IMR-90 (cell line): Measurements from ENCODE around the gene PRKCE. TPM values are rescaled to one million over a fixed set of nuclear protein-coding genes. Genes with fewer than 3 reads are reported as not detected.

ENCODE experiments used
- ATAC-seq: fragments of 200-7000 bp; cut with Tn5 transposase; 2 replicates; pipeline ENCODE4 v1.9.1; 2020; ENCODE audit warnings: low read depth, mild to moderate bottlenecking, moderate library complexity
- BruUV-seq: library from RNA; stranded (reverse); fragments of 400-500 nt; replicated peaks from 2 replicates; lab custom pipeline; 2021; lab: Mats Ljungman, UMichigan
- CTCF ChIA-PET: fragments of 300-600 bp; formaldehyde crosslinking; extraction: SDS; loops from one replicate; lab custom pipeline; 2021; ENCODE audit warnings: antibody characterized with exemption; lab: Yijun Ruan, JAX
- POLR2A ChIA-PET: fragments of 300-600 bp; sonication (Branson Sonifier 250); formaldehyde crosslinking; loops from one replicate; lab custom pipeline; 2022; ENCODE audit warnings: antibody characterized with exemption; ENCODE audit not compliant: unreplicated experiment; lab: Charles Lee
- DNase-seq: peaks from one replicate; pipeline ENCODE4 v3.0.0; 2013
- H2AFZ ChIP-seq: replicated peaks from 2 replicates; pipeline ENCODE3; 2013; ENCODE audit warnings: low read length, mild to moderate bottlenecking; ENCODE audit not compliant: poor library complexity
- H2AK5ac ChIP-seq: 2 replicates; pipeline ENCODE4 v1.6.1; 2013; ENCODE audit warnings: low read depth, low read length, inconsistent platforms
- H2AK9ac ChIP-seq: replicated peaks from 2 replicates; pipeline ENCODE3; 2013; ENCODE audit warnings: mild to moderate bottlenecking, low read depth, low read length, moderate library complexity; ENCODE audit not compliant: poor library complexity
- H2BK120ac ChIP-seq: 2 replicates; pipeline ENCODE4 v1.6.1; 2013; ENCODE audit warnings: low read depth, low read length, inconsistent platforms
- H2BK15ac ChIP-seq: 3 replicates; pipeline ENCODE4 v1.6.1; 2013; ENCODE audit warnings: low read depth, low read length, inconsistent platforms
- H2BK20ac ChIP-seq: 2 replicates; pipeline ENCODE4 v1.6.1; 2013; ENCODE audit warnings: low read depth, mild to moderate bottlenecking, inconsistent platforms, low read length, moderate library complexity
- H2BK5ac ChIP-seq: 2 replicates; pipeline ENCODE4 v1.6.1; 2013; ENCODE audit warnings: mild to moderate bottlenecking, low read depth, low read length, inconsistent platforms; ENCODE audit not compliant: poor library complexity, severe bottlenecking
- H3K14ac ChIP-seq: replicated peaks from 2 replicates; pipeline ENCODE4 v1.6.1; 2013; ENCODE audit warnings: low read depth, low read length, inconsistent platforms
- H3K18ac ChIP-seq: 2 replicates; pipeline ENCODE4 v1.6.1; 2013; ENCODE audit warnings: low read depth, low read length, control low read depth
- H3K23ac ChIP-seq: 2 replicates; pipeline ENCODE4 v1.6.1; 2013; ENCODE audit warnings: low read depth, low read length, inconsistent platforms
- H3K27ac ChIP-seq: 2 replicates; pipeline ENCODE4 v1.5.1; 2013; ENCODE audit warnings: mild to moderate bottlenecking, control low read depth, low read length; ENCODE audit not compliant: insufficient read depth
- H3K27me3 ChIP-seq: 2 replicates; pipeline ENCODE4 v1.6.1; 2013; ENCODE audit warnings: low read length; ENCODE audit not compliant: control insufficient read depth, insufficient read depth
- H3K36me3 ChIP-seq: 2 replicates; pipeline ENCODE4 v1.6.1; 2013; ENCODE audit warnings: low read length, mixed read lengths; ENCODE audit not compliant: control insufficient read depth, insufficient read depth
- H3K4ac ChIP-seq: 2 replicates; pipeline ENCODE4 v1.6.1; 2013; ENCODE audit warnings: low read depth, low read length, inconsistent platforms
- H3K4me1 ChIP-seq: 2 replicates; pipeline ENCODE4 v1.6.1; 2013; ENCODE audit warnings: low read length, mixed read lengths; ENCODE audit not compliant: control insufficient read depth, insufficient read depth
- H3K4me2 ChIP-seq: 2 replicates; pipeline ENCODE4 v1.6.1; 2013; ENCODE audit warnings: low read depth, mild to moderate bottlenecking, control low read depth, low read length, moderate library complexity
- H3K4me3 ChIP-seq: 2 replicates; pipeline ENCODE4 v1.5.1; 2013; ENCODE audit warnings: low read depth, mild to moderate bottlenecking, control low read depth, low read length, moderate library complexity; ENCODE audit not compliant: insufficient read depth
- H3K56ac ChIP-seq: 2 replicates; pipeline ENCODE4 v1.6.1; 2013; ENCODE audit warnings: low read length, inconsistent platforms; ENCODE audit not compliant: insufficient read depth; ENCODE audit errors: extremely low read depth
- H3K79me1 ChIP-seq, 2 experiments: 2 replicates each; pipeline ENCODE4 v1.6.1; 2013; ENCODE audit warnings: low read length in 2 of 2, inconsistent platforms in 1 of 2, low read depth in 1 of 2
- H3K9ac ChIP-seq: 2 replicates; pipeline ENCODE4 v1.6.1; 2013; ENCODE audit warnings: low read depth, low read length, control low read depth
- H3K9me1 ChIP-seq: 2 replicates; pipeline ENCODE4 v1.6.1; 2013; ENCODE audit warnings: low read length, inconsistent platforms; ENCODE audit not compliant: insufficient read depth
- H3K9me3 ChIP-seq: 2 replicates; pipeline ENCODE4 v1.6.1; 2013; ENCODE audit warnings: low read length; ENCODE audit not compliant: control insufficient read depth, insufficient read depth
- H4K20me1 ChIP-seq: 2 replicates; pipeline ENCODE4 v1.6.1; 2013; ENCODE audit warnings: low read length, inconsistent platforms; ENCODE audit not compliant: insufficient read depth
- H4K5ac ChIP-seq: 2 replicates; pipeline ENCODE4 v1.6.1; 2013; ENCODE audit warnings: mild to moderate bottlenecking, low read depth, low read length, control low read depth
- H4K8ac ChIP-seq, 2 experiments: 2 replicates each; pipeline ENCODE4 v1.6.1; 2013; ENCODE audit warnings: low read depth in 2 of 2, low read length in 2 of 2, control low read depth in 1 of 2, inconsistent platforms in 1 of 2
- H4K91ac ChIP-seq: 2 replicates; pipeline ENCODE4 v1.6.1; 2013; ENCODE audit warnings: low read depth, low read length, inconsistent platforms; ENCODE audit not compliant: insufficient read depth
- BHLHE40 ChIP-seq: fragments of 150-350 bp; IDR thresholded peaks from 2 replicates; pipeline ENCODE4 v1.6.1; 2016; ENCODE audit warnings: mild to moderate bottlenecking, low read depth, low read length
- CEBPB ChIP-seq: IDR thresholded peaks from 2 replicates; pipeline ENCODE4 v1.6.1; 2012; ENCODE audit warnings: low read depth, low read length, improper control_type of control experiment
- CHD1 ChIP-seq: IDR thresholded peaks from 2 replicates; pipeline ENCODE4 v1.6.1; 2012; ENCODE audit warnings: low read depth, low read length, improper control_type of control experiment
- CTCF ChIP-seq: conservative IDR thresholded peaks from 2 replicates; pipeline ENCODE4 v1.5.1; 2012; ENCODE audit warnings: mild to moderate bottlenecking, low read depth, low read length, improper control_type of control experiment
- FOS ChIP-seq: fragments of 150-350 bp; IDR thresholded peaks from 2 replicates; pipeline ENCODE4 v1.6.1; 2016; ENCODE audit warnings: low read depth, low read length
- MAFK ChIP-seq: IDR thresholded peaks from 2 replicates; pipeline ENCODE4 v1.6.1; 2012; ENCODE audit warnings: low read depth, low read length, improper control_type of control experiment
- MAZ ChIP-seq: IDR thresholded peaks from 2 replicates; pipeline ENCODE4 v1.6.1; 2012; ENCODE audit warnings: low read depth, mild to moderate bottlenecking, low read length, improper control_type of control experiment, moderate library complexity, borderline replicate concordance
- MXI1 ChIP-seq: IDR thresholded peaks from 2 replicates; pipeline ENCODE4 v1.6.1; 2012; ENCODE audit warnings: low read depth, mild to moderate bottlenecking, low read length, moderate library complexity, borderline replicate concordance
- NFE2L2 ChIP-seq: fragments of 150-350 bp; IDR thresholded peaks from 2 replicates; pipeline ENCODE4 v1.6.1; 2016; ENCODE audit warnings: low read depth, mild to moderate bottlenecking, low read length
- POLR2A ChIP-seq: IDR thresholded peaks from 2 replicates; pipeline ENCODE4 v1.6.1; 2012; ENCODE audit warnings: mild to moderate bottlenecking, low read depth, low read length
- RAD21 ChIP-seq: IDR thresholded peaks from 2 replicates; pipeline ENCODE4 v1.6.1; 2012; ENCODE audit warnings: low read length, improper control_type of control experiment
- RCOR1 ChIP-seq: IDR thresholded peaks from 2 replicates; pipeline ENCODE4 v1.6.1; 2012; ENCODE audit warnings: mild to moderate bottlenecking, low read length, improper control_type of control experiment; ENCODE audit not compliant: insufficient replicate concordance
- RFX5 ChIP-seq: IDR thresholded peaks from 2 replicates; pipeline ENCODE4 v1.8.0; 2012; ENCODE audit warnings: low read depth, mild to moderate bottlenecking, low read length, moderate library complexity
- SMC3 ChIP-seq: fragments of 150-350 bp; IDR thresholded peaks from 2 replicates; pipeline ENCODE4 v1.6.1; 2016; ENCODE audit warnings: low read depth, mild to moderate bottlenecking, antibody characterized with exemption, low read length, moderate library complexity
- WGBS, 2 experiments: methylation state at CpG; one replicate each; pipeline versions ENCODE4 v1.1.5 to v1.1.7; 2013; ENCODE audit warnings: missing lambda C conversion rate in 2 of 2; ENCODE audit not compliant: insufficient read length in 1 of 2; ENCODE audit errors: extremely low coverage in 2 of 2; 5-methylcytosine and 5-hydroxymethylcytosine counted together
- dilution Hi-C: fragments of 300-500 bp; cut with HindIII; formaldehyde crosslinking; loops from one replicate; pipeline ENCODE4 v1.14.3; 2018; ENCODE audit warnings: low sequenced_read_pairs; ENCODE audit not compliant: unreplicated experiment
- in situ Hi-C: fragments of 300-500 bp; cut with MboI; formaldehyde crosslinking; loops from 3 replicates; pipeline ENCODE4 v1.14.3; 2019; ENCODE audit warnings: low sequenced_read_pairs, inconsistent platforms, mixed read lengths
- intact Hi-C: fragments of 100-400 bp; cut with micrococcal nuclease; formaldehyde crosslinking; loops from 2 replicates; pipeline ENCODE4 v1.10.0; 2022
- polyA plus RNA-seq, 3 experiments: library from polyadenylated mRNA; depleted of rRNA; stranded (reverse); fragments of >200 nt; gene quantifications; 2 replicates each; pipeline ENCODE4 v1.2.3, GENCODE V29; 2012; ENCODE audit warnings: low replicate concordance in 1 of 3
- total RNA-seq: library from RNA; depleted of rRNA; stranded (reverse); fragments of >200 nt; gene quantifications from 2 replicates; pipeline ENCODE4 v1.2.3, GENCODE V29; 2012
- TF ChIP-seq, protein P1 (sequence below): fragments of 150-350 bp; IDR thresholded peaks from 2 replicates; pipeline ENCODE4 v1.6.1; 2016; ENCODE audit warnings: low read depth, mild to moderate bottlenecking, low read length, moderate library complexity, borderline replicate concordance
- TF ChIP-seq, protein P2 (sequence below): fragments of 150-350 bp; IDR thresholded peaks from 2 replicates; pipeline ENCODE4 v1.6.1; 2017; ENCODE audit warnings: mild to moderate bottlenecking, antibody characterized with exemption, low read length, low read depth

Gene PRKCE
- total and polyA plus RNA-seq, 2 of the 4 experiments (the other 2 are of a cell fraction) = 8.1 to 32.4 TPM

DNA sequence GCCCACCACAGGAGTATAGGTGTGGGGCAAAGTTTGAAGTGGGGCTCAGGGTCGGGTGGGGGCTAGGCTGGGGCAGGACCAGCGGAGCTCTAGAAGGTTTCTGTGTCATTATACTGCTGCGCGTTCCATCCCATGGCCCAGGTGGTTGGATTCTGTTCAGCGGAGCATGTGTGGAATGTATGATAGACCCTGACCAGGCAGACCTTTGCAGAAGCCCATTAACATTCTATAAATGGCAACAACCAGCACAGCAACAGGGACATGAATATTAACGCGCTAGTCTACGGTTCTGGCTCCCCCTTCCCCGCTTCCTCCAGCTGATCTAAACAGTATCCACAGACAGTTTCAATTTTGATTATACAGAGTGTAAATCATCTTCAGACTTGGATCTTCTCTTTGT lies 4.1 kb upstream of the PRKCE start:
- H4K8ac ChIP-seq = no peak overlapping the region
- WGBS, 2 experiments = 70% methylated on average over 2 of the region's 9 CpGs; no CpG with 5 or more reads in 1 of the 2 experiments
- no peak overlapping the region for H4K5ac ChIP-seq
- H3K14ac ChIP-seq = no peak overlapping the region
- no peak overlapping the region for H3K9ac ChIP-seq
- no peak overlapping the region for H2BK5ac ChIP-seq
- ATAC-seq (no peak), DNase-seq (no peak)
- no peak overlapping the region for H2AFZ ChIP-seq
- no peak overlapping the region for H3K56ac ChIP-seq
- ChIA-PET CTCF (no interaction called here), POLR2A (no interaction called here)
- H2AK9ac ChIP-seq = no peak overlapping the region
- no peak overlapping the region for H3K4ac ChIP-seq
- dilution Hi-C loops = loop anchor here (25.0 kb wide), 1 partner anchor 290 kb away; no protein-coding TSS in a partner anchor
- H3K4me3 ChIP-seq = no peak overlapping the region
- H2BK120ac ChIP-seq = no peak overlapping the region
- no peak overlapping the region for H3K18ac ChIP-seq
- peaks cover 4% of the 10 kb centered on the region for H3K4me1 ChIP-seq
- no peak overlapping the region for H2BK20ac ChIP-seq
- H3K4me2 ChIP-seq = no peak overlapping the region
- H3K23ac ChIP-seq = no peak overlapping the region
- no peak overlapping the region for H4K91ac ChIP-seq
- no peak overlapping the region for H2BK15ac ChIP-seq
- peaks cover 8% of the 10 kb centered on the region for H3K27me3 ChIP-seq
- in situ Hi-C loops = loop anchor here (5.0 to 25.0 kb wide), 3 partner anchors 130 to 665 kb away; no protein-coding TSS in a partner anchor
- no peak overlapping the region for H2AK5ac ChIP-seq
- H3K9me1 ChIP-seq = no peaks in the 10 kb centered on the region
- no peaks in the 10 kb centered on the region for H3K36me3 ChIP-seq
- intact Hi-C loops = no loop called here
- BruUV-seq = no TSS peak
- no peaks in the 10 kb centered on the region for H3K9me3 ChIP-seq
- no peak overlapping the region for H3K27ac ChIP-seq
- peaks cover 3 to 13% of the 10 kb centered on the region in 2 experiments; a peak in 3 of 4 replicates for H3K79me1 ChIP-seq
- no peak for TF ChIP-seq POLR2A
- no peak for TF ChIP-seq MAFK
- TF ChIP-seq RCOR1 = no peak
- no peak for TF ChIP-seq RAD21
- no peak for TF ChIP-seq RFX5
- TF ChIP-seq SMC3 = no peak
- TF ChIP-seq BHLHE40 = no peak
- no peak for TF ChIP-seq FOS
- no peak for TF ChIP-seq NFE2L2
- TF ChIP-seq CHD1 = no peak
- TF ChIP-seq MAZ = no peak
- TF ChIP-seq, protein P1, sequence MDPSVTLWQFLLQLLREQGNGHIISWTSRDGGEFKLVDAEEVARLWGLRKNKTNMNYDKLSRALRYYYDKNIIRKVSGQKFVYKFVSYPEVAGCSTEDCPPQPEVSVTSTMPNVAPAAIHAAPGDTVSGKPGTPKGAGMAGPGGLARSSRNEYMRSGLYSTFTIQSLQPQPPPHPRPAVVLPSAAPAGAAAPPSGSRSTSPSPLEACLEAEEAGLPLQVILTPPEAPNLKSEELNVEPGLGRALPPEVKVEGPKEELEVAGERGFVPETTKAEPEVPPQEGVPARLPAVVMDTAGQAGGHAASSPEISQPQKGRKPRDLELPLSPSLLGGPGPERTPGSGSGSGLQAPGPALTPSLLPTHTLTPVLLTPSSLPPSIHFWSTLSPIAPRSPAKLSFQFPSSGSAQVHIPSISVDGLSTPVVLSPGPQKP = no peak
- TF ChIP-seq, protein P2, sequence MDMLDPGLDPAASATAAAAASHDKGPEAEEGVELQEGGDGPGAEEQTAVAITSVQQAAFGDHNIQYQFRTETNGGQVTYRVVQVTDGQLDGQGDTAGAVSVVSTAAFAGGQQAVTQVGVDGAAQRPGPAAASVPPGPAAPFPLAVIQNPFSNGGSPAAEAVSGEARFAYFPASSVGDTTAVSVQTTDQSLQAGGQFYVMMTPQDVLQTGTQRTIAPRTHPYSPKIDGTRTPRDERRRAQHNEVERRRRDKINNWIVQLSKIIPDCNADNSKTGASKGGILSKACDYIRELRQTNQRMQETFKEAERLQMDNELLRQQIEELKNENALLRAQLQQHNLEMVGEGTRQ = no peak
- TF ChIP-seq MXI1 = no peak
- TF ChIP-seq CEBPB = no peak
- TF ChIP-seq CTCF = no peak
- peaks cover 2% of the 10 kb centered on the region; the same call in 1 of the 2 replicates for H4K20me1 ChIP-seq
